ACHN (cell line): ENCODE measurements around the gene S100A12.
A peak's percentile ranks its signal among the peaks of the same experiment; 100 is the strongest.

Experiments used
- DNase-seq: peaks from one replicate; pipeline ENCODE4 v3.0.0-alpha.2; 2015
- in situ Hi-C: cut with HindIII; loops from 2 replicates; pipeline ENCODE4 v1.10.0; 2017; ENCODE audit warnings: low sequenced_read_pairs, low pct_ligation_motif_present, low pct_unique_long_range_greater_than_20kb

S100A12 gene

GRCh38 chr1:153399401-153400055, 24.1 kb upstream of the S100A12 start:
- in situ Hi-C loops, result loop anchor here (10.0 kb wide), 1 partner anchor 45 kb away; the partner anchor contains the start of gene S100A9
- no peak for DNase-seq

DNA sequence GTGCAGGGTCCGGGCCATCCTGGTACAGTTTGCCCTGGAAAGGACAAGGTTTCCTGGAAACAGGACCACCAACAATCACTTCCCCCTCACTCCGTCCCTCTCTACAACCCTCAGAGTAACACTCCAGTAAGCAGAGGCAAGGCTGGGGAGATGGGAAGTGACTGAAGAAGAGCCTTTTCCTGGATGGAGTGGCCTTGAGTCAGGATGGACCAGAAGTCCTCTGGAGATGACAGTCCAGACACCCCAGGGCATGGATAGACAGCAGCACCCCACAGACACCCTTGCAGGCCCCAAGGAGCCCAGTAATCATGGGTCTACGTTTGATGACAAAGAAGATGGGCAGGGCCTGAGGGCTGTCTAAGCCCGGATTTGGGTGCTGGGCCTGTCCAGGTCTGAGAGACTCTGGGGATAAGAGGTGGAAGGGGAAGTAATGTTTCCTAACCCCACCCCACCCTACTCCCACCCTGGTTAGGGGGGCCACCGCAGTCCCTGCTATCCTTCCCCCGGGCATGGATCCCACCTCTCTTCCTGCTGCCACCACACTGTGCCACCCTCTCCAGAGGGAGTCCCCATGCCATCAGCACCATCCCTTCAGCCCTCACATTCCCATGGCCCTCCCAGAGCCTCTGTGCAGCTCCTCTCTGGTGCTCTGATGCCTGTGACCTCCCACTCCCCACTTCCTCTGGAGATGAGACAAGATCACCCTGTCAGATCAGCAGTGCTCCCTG, 22.7 kb upstream of the S100A12 start:
- in situ Hi-C loops, result no loop called here
- DNase-seq, result no peak

GRCh38 chr1:153397051-153397923, 21.9 kb upstream of the S100A12 start:
- DNase-seq, result no peak
- in situ Hi-C loops, result no loop called here

GRCh38 chr1:153396461-153396860, 21.0 kb upstream of the S100A12 start:
- in situ Hi-C loops, result no loop called here
- DNase-seq, result no peak

DNA sequence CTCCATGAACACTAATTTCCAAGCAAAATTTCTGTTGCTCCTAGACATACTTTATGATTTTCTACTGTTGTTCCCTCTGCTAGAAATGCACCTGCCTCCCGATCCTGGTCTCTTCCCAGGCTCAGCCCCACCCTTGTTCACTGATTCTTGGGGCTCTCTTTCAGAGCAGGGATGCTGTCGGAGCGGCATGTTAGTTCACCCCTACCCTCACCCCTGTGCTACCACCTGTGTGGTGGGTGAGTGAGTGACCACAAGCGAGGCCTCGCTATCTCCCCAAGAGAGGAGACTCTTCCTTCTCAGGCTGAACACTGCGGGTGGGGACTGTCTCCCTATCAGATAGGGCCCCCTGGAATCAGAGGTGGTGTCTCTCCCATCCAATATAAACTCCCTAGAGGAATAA, 20.4 kb upstream of the S100A12 start:
- in situ Hi-C loops, result no loop called here

DNA sequence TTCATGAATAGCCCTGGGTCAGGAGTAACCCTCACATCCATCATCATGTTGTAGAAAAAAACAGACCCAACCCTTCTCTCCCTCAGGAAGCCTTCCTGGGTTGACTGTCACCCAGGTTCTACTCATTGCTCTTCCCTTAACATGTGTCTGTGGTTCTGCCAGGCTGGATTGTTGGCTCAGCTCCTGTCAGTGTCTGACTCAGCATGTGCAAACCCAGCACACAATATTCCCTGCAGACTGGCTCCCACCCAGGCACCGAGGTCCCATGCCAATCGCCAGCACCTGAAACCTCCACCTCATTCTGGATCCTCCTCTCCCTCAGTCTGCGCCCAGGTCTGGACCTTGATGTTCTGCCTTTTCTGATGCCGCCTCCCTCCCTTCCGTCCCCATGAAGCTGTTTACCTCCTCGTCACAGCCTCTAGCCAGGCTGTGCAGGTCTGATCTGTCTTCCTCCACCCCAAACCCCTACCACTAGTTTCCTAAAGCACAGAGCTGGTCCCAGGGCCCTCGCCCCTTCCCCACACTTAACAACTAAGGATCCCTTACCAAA, 19.8 kb upstream of the S100A12 start:
- DNase-seq, result peak; percentile 16
- in situ Hi-C loops, result no loop called here

More for the DNA sequence above, 20.4 kb upstream of the S100A12 start:
- DNase-seq, result no peak

DNA sequence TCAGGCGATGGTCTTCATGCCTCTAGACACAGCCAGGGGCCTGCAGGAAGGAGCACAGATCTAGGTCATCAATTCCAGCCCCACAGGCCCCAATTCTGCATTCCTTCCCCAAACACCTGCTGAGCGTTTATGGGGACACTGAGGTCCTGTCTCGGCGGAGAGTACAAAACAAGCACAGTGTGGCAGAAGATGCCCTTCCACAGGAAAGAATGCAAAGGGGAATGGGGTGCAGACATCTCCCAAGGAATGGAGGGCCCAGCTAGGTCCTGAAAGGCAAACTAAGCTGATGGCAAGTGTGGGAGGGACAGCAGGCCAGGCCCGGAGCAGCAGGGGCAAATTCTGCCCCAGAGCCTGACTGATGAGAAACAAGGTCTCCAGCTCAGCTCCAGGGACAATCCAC, 19.0 kb upstream of the S100A12 start:
- DNase-seq, result no peak
- in situ Hi-C loops, result no loop called here

DNA sequence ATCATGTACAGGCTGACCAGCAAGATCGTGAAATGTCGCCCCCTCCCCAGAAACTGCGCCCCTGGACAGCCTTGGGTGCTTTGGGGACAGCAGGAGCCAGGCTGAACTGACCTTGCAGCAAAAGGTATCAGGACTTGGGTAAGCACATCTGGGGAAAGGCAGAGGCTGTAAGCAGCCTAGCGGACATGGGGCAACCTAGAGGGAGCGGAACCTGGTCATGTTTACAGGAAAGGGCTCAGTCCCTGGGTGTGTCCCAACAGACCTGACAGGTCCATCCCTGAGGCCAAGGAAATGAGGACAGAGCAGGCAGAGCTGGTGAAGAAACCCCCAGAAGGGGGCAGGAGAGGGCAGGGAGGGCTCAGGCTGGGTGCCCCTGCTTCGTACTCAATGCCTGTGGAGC, 18.5 kb upstream of the S100A12 start:
- in situ Hi-C loops, result no loop called here
- DNase-seq, result no peak

- in situ Hi-C loops, result no loop called here
- DNase-seq, result no peak
Measured at GRCh38 chr1:153392822-153393221, 17.4 kb upstream of the S100A12 start.

DNA sequence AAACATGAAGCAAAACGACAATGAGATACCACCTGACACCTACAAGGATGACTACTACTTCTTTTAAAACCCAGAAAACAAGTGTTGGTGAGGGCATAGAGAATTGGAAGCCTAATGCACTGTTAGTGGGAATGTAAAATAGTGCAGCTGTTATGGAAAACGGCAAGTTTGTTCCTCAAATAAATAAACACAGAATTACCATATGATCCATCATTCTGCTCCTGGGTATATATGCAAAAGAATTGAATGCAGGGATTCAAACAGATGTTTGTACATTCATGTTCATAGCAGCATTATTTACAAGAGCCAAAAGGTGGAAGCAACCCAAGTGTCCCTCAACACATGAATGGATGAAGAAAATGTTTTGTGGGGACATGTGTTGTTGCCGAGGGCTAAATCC, 16.8 kb upstream of the S100A12 start:
- no peak for DNase-seq
- in situ Hi-C loops, result no loop called here

- in situ Hi-C loops, result no loop called here
- no peak for DNase-seq
Measured at GRCh38 chr1:153390938-153391710, 15.7 kb upstream of the S100A12 start, which contains the start of gene S100A8. Gene S100A8, minus strand, starts transcription at chr1:153391073. Its CDS starts 538 bp downstream, at chr1:153390535.

- DNase-seq, result no peak
Measured at GRCh38 chr1:153389973-153390879, 14.8 kb upstream of the S100A12 start.

DNA sequence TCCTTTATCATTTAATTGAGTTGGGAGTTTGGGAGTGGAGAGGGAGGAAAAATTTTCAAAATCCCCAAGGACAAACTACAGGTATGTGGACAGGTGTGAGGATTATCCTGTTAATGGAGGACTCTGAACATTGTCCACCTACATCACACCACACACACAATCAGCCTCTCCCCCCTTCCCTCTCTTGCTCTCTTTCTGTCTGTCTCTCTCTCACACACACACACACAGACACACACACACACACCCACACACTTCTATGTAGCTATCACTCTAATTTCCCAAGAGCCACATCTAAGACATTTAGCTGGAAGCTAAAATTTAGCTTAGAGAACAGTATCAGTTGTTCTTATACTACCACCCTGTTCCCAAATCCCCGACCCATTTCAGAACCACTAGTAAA, 14.0 kb upstream of the S100A12 start:
- no peak for DNase-seq
- in situ Hi-C loops, result no loop called here

More at GRCh38 chr1:153389973-153390879, 14.8 kb upstream of the S100A12 start:
- in situ Hi-C loops, result no loop called here

DNA sequence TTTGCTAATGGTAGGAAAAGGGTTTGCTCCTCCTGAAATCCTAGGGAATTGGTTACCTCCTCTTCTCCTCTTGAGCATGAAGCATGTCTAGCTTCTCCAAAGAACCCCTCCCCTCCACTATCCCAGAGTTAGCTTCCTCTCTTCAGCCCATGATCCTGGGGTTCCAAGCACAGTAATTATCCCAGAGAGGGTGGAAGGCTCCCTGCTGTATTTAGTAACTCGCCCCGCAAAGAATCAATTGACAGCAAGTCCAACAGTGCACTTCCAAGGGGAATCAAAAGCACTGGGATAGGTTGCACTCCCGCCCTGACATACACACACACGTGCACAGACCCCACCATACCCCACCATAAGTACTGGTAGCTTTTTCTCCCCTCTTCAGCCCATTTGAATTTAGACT, 12.4 kb upstream of the S100A12 start:
- in situ Hi-C loops, result no loop called here
- no peak for DNase-seq

DNA sequence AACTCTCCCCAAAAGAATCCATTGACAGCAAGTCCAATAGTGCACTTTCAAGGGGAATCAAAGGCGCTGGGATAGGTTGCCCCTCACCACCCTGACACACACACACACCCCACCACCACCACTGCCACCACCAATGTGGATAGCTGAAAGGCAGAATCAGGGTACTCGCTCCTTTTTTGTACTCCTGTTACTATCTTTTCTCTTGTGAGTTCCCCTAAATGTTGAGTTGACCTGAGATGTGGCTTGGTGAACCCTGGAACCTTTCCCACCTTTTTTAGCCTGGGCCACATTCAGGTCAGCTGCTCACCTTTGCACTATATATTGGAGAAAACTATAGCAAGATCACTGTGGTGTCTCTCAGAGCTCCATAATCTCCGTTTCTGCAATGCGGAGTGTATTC, 11.6 kb upstream of the S100A12 start:
- no peak for DNase-seq
- in situ Hi-C loops, result no loop called here

- no peak for DNase-seq
- in situ Hi-C loops, result no loop called here
Measured at GRCh38 chr1:153386500-153386901, 11.1 kb upstream of the S100A12 start.

GRCh38 chr1:153384958-153385580, 9.6 kb upstream of the S100A12 start:
- no peak for DNase-seq
- in situ Hi-C loops, result no loop called here
